Neural progenitor cell (in vitro differentiated cells): ENCODE results near the gene RNF212. TPM values are rescaled to one million over a fixed set of nuclear protein-coding genes. Genes with fewer than 3 reads are reported as not detected.

ENCODE experiments used
- DNase-seq: peaks from one replicate; pipeline ENCODE4 v3.0.0-alpha.2; 2016; ENCODE audit warnings: low spot score
- H2AFZ ChIP-seq: fragments of 200-600 bp; sonication (generic); replicated peaks from 2 replicates; pipeline ENCODE4 v1.6.1; 2016; ENCODE audit warnings: antibody characterized with exemption
- H3F3A ChIP-seq: fragments of 200-600 bp; sonication (generic); 2 replicates; pipeline ENCODE4 v1.6.1; 2016; ENCODE audit warnings: antibody characterized with exemption, low read depth
- H3K27ac ChIP-seq: fragments of 200-600 bp; sonication (generic); 2 replicates; pipeline ENCODE4 v1.5.1; 2016; ENCODE audit warnings: mild to moderate bottlenecking
- H3K27me3 ChIP-seq: fragments of 200-600 bp; sonication (generic); 2 replicates; pipeline ENCODE4 v1.6.1; 2016; ENCODE audit warnings: mild to moderate bottlenecking, moderate library complexity
- H3K36me3 ChIP-seq: fragments of 200-600 bp; sonication (generic); 2 replicates; pipeline ENCODE4 v1.5.1; 2016
- H3K4me1 ChIP-seq: fragments of 200-600 bp; sonication (generic); 2 replicates; pipeline ENCODE4 v1.6.1; 2016; ENCODE audit warnings: mixed run types
- H3K4me2 ChIP-seq: fragments of 200-600 bp; sonication (generic); 2 replicates; pipeline ENCODE4 v1.6.1; 2016
- H3K4me3 ChIP-seq: fragments of 200-600 bp; sonication (generic); 2 replicates; pipeline ENCODE4 v1.5.1; 2016
- H3K79me2 ChIP-seq: fragments of 200-600 bp; sonication (generic); 2 replicates; pipeline ENCODE4 v1.6.1; 2016; ENCODE audit warnings: low read depth
- H3K9ac ChIP-seq: fragments of 200-600 bp; sonication (generic); 2 replicates; pipeline ENCODE4 v1.6.1; 2016
- H3K9me3 ChIP-seq: fragments of 200-600 bp; sonication (generic); 2 replicates; pipeline ENCODE4 v1.5.1; 2016; ENCODE audit warnings: low read depth
- H4K20me1 ChIP-seq: fragments of 200-600 bp; sonication (generic); 2 replicates; pipeline ENCODE4 v1.6.1; 2016; ENCODE audit warnings: low read depth
- H3K27ac Mint-ChIP-seq: 3 replicates; pipeline ENCODE4 v1.8.0; 2021; ENCODE audit warnings: mixed read lengths
- H3K27me3 Mint-ChIP-seq: 2 replicates; pipeline ENCODE4 v1.8.0; 2022; ENCODE audit warnings: low read depth, mild to moderate bottlenecking, inconsistent platforms, moderate library complexity, mixed read lengths; ENCODE audit not compliant: insufficient read depth
- H3K36me3 Mint-ChIP-seq: 3 replicates; pipeline ENCODE4 v1.8.0; 2021; ENCODE audit warnings: mixed read lengths
- H3K4me1 Mint-ChIP-seq: 3 replicates; pipeline ENCODE4 v1.8.0; 2021; ENCODE audit warnings: mixed read lengths
- H3K4me3 Mint-ChIP-seq: 3 replicates; pipeline ENCODE4 v1.8.0; 2021; ENCODE audit warnings: mild to moderate bottlenecking, moderate library complexity, mixed read lengths
- H3K9me3 Mint-ChIP-seq: 3 replicates; pipeline ENCODE4 v1.8.0; 2020; ENCODE audit warnings: mixed read lengths
- EZH2 ChIP-seq: fragments of 200-600 bp; sonication (generic); IDR thresholded peaks from 2 replicates; pipeline ENCODE4 v1.6.1; 2017; ENCODE audit warnings: antibody characterized with exemption, mild to moderate bottlenecking, moderate library complexity
- EZH2phosphoT487 ChIP-seq: fragments of 200-600 bp; sonication (generic); IDR thresholded peaks from 2 replicates; pipeline ENCODE4 v1.6.1; 2017; ENCODE audit warnings: antibody characterized with exemption
- total RNA-seq: library from RNA; depleted of rRNA; stranded (reverse); fragments of >200 nt; gene quantifications from 2 replicates; pipeline ENCODE4 v1.2.3, GENCODE V29; 2015; ENCODE audit warnings: low replicate concordance
- TF ChIP-seq, protein P1 (sequence below): fragments of 200-600 bp; sonication (generic); IDR thresholded peaks from 2 replicates; pipeline ENCODE4 v1.5.1; 2017; ENCODE audit warnings: antibody characterized with exemption, mild to moderate bottlenecking

Gene RNF212
- total RNA-seq, 1 donor from 2014 or later, result 3.4 TPM

DNA sequence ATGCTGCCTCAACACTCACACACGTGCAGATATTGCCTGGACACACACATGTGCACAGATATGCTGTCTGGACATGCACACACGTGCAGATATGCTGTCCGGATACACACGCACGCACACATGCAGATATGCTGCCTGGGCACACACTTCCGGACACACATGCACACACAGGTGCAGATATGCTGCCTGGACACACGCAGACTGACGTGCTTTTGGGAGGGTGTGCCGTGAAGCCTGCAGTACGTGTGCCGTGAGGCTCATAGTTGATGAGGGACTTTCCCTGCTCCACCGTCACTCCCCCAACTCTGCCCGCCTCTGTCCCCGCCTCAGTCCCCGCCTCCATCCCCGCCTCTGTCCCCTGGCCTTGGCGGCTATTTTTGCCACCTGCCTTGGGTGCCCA is 87.2 kb downstream of the RNF212 start:
- no peak overlapping the region for H3K4me3 ChIP-seq
- no peaks in the 10 kb centered on the region for H3K79me2 ChIP-seq
- H3K4me3 Mint-ChIP-seq, result no peak overlapping the region
- H3K36me3 ChIP-seq, result no peaks in the 10 kb centered on the region
- no peak for TF ChIP-seq EZH2phosphoT487
- TF ChIP-seq, protein P1, sequence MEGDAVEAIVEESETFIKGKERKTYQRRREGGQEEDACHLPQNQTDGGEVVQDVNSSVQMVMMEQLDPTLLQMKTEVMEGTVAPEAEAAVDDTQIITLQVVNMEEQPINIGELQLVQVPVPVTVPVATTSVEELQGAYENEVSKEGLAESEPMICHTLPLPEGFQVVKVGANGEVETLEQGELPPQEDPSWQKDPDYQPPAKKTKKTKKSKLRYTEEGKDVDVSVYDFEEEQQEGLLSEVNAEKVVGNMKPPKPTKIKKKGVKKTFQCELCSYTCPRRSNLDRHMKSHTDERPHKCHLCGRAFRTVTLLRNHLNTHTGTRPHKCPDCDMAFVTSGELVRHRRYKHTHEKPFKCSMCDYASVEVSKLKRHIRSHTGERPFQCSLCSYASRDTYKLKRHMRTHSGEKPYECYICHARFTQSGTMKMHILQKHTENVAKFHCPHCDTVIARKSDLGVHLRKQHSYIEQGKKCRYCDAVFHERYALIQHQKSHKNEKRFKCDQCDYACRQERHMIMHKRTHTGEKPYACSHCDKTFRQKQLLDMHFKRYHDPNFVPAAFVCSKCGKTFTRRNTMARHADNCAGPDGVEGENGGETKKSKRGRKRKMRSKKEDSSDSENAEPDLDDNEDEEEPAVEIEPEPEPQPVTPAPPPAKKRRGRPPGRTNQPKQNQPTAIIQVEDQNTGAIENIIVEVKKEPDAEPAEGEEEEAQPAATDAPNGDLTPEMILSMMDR, result no peak
- no peak for TF ChIP-seq EZH2
- H3K9ac ChIP-seq, result no peak overlapping the region
- peaks cover 11% of the 10 kb centered on the region for H4K20me1 ChIP-seq
- H3K9me3 Mint-ChIP-seq, result peaks cover 3% of the 10 kb centered on the region
- H3K4me1 ChIP-seq, result peaks cover 13% of the 10 kb centered on the region
- H3K4me2 ChIP-seq, result no peak overlapping the region
- peaks cover 7% of the 10 kb centered on the region for H3K27me3 Mint-ChIP-seq
- no peak overlapping the region for H2AFZ ChIP-seq
- no peaks in the 10 kb centered on the region for H3K27me3 ChIP-seq
- peaks cover 5% of the 10 kb centered on the region for H3K36me3 Mint-ChIP-seq
- no peak for DNase-seq
- H3F3A ChIP-seq, result peaks cover 5% of the 10 kb centered on the region
- H3K4me1 Mint-ChIP-seq, result peaks cover 4% of the 10 kb centered on the region
- H3K27ac Mint-ChIP-seq, result no peak overlapping the region
- no peak overlapping the region for H3K27ac ChIP-seq
- no peaks in the 10 kb centered on the region for H3K9me3 ChIP-seq

DNA sequence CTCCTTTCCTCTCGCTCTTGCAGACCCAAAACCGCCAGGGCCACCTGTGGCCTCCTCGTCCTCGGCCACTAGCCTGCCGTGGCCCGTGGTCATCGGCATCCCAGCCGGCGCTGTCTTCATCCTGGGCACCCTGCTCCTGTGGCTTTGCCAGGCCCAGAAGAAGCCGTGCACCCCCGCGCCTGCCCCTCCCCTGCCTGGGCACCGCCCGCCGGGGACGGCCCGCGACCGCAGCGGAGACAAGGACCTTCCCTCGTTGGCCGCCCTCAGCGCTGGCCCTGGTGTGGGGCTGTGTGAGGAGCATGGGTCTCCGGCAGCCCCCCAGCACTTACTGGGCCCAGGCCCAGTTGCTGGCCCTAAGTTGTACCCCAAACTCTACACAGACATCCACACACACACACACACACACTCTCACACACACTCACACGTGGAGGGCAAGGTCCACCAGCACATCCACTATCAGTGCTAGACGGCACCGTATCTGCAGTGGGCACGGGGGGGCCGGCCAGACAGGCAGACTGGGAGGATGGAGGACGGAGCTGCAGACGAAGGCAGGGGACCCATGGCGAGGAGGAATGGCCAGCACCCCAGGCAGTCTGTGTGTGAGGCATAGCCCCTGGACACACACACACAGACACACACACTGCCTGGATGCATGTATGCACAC is 88.3 kb downstream of the RNF212 start:
- Mint-ChIP-seq H3K27ac (no peak overlapping the region), H3K9me3 (peaks cover 3% of the 10 kb centered on the region), H3K4me1 (peaks cover 4% of the 10 kb centered on the region), H3K36me3 (peaks cover 5% of the 10 kb centered on the region), H3K4me3 (no peak overlapping the region), H3K27me3 (peaks cover 7% of the 10 kb centered on the region)
- no peak overlapping the region for H3K27ac ChIP-seq
- H3K4me3 ChIP-seq, result no peak overlapping the region
- peaks cover 5% of the 10 kb centered on the region for H3F3A ChIP-seq
- no peaks in the 10 kb centered on the region for H3K27me3 ChIP-seq
- DNase-seq, result no peak
- no peak overlapping the region for H2AFZ ChIP-seq
- H3K4me1 ChIP-seq, result peaks cover 16% of the 10 kb centered on the region
- no peak overlapping the region for H3K9ac ChIP-seq
- H3K36me3 ChIP-seq, result no peaks in the 10 kb centered on the region
- H3K4me2 ChIP-seq, result no peak overlapping the region
- H3K9me3 ChIP-seq, result no peaks in the 10 kb centered on the region
- H4K20me1 ChIP-seq, result peaks cover 14% of the 10 kb centered on the region
- no peak for TF ChIP-seq EZH2phosphoT487
- TF ChIP-seq, protein P1, result no peak
- H3K79me2 ChIP-seq, result no peaks in the 10 kb centered on the region

DNA sequence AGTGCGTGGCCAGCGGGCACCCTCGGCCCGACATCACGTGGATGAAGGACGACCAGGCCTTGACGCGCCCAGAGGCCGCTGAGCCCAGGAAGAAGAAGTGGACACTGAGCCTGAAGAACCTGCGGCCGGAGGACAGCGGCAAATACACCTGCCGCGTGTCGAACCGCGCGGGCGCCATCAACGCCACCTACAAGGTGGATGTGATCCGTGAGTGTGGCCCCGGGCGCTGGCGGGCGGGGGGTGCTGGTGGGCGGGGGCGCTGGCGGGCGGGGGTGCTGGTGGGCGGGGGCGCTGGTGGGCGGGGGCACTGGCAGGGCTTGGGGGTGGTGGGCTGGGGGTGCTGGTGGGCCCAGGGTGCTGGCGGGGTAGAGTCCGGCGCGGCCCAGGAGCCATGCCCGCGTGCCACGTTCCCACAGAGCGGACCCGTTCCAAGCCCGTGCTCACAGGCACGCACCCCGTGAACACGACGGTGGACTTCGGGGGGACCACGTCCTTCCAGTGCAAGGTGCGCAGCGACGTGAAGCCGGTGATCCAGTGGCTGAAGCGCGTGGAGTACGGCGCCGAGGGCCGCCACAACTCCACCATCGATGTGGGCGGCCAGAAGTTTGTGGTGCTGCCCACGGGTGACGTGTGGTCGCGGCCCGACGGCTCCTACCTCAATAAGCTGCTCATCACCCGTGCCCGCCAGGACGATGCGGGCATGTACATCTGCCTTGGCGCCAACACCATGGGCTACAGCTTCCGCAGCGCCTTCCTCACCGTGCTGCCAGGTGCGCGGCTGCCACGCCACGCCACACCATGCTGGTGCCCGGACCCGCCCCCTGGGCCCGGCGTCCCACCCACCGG is 89.2 kb downstream of the RNF212 start:
- H4K20me1 ChIP-seq, result peaks cover 22% of the 10 kb centered on the region
- no peak overlapping the region for H3K27ac Mint-ChIP-seq
- no peak overlapping the region for H2AFZ ChIP-seq
- no peak overlapping the region for H3K27ac ChIP-seq
- H3K9ac ChIP-seq, result no peak overlapping the region
- H3K27me3 ChIP-seq, result no peaks in the 10 kb centered on the region
- no peak for TF ChIP-seq EZH2
- TF ChIP-seq, protein P1, result no peak
- no peak for TF ChIP-seq EZH2phosphoT487
- peaks cover under 1% of the 10 kb centered on the region for H3K79me2 ChIP-seq
- no peak overlapping the region for H3K4me3 ChIP-seq
- H3K4me2 ChIP-seq, result no peak overlapping the region
- H3K36me3 ChIP-seq, result no peaks in the 10 kb centered on the region
- no peak for DNase-seq
- peaks cover 5% of the 10 kb centered on the region for H3K36me3 Mint-ChIP-seq
- peaks cover 5% of the 10 kb centered on the region for H3F3A ChIP-seq
- peaks cover 5% of the 10 kb centered on the region for H3K27me3 Mint-ChIP-seq
- H3K9me3 ChIP-seq, result no peaks in the 10 kb centered on the region
- H3K4me3 Mint-ChIP-seq, result no peak overlapping the region
- H3K4me1 Mint-ChIP-seq, result peaks cover 10% of the 10 kb centered on the region
- peaks cover 3% of the 10 kb centered on the region for H3K9me3 Mint-ChIP-seq
- H3K4me1 ChIP-seq, result peaks cover 25% of the 10 kb centered on the region
